HG03039 (cell line): Measurements from ENCODE around the gene EED.
"Not testable (repeated sequence)": the region's sequence is repeated elsewhere in the genome, so short reads cannot be mapped to it uniquely, and the experiment has no call there.

Source experiments
- ATAC-seq: cut with Tn5 transposase; IDR thresholded peaks from one replicate; pipeline ENCODE4 v1.9.1; 2021; ENCODE audit warnings: mild to moderate bottlenecking, moderate library complexity; ENCODE audit not compliant: unreplicated experiment

Gene EED

GRCh38 chr11:86289508-86290280 lies 45.1 kb downstream of the EED start:
- ATAC-seq: not testable (repeated sequence)

- no peak for ATAC-seq
Observed at GRCh38 chr11:86291466-86292262, 47.1 kb downstream of the EED start.

GRCh38 chr11:86292912-86293616 lies 48.5 kb downstream of the EED start:
- ATAC-seq: peak; percentile 71

- no peak for ATAC-seq
Observed at GRCh38 chr11:86294026-86294425, 49.5 kb downstream of the EED start.

- no peak for ATAC-seq
Observed at GRCh38 chr11:86301742-86302091, 57.2 kb downstream of the EED start.

GRCh38 chr11:86302092-86302793 lies 57.7 kb downstream of the EED start, which contains the start of gene HIKESHI:
Gene HIKESHI (plus strand): TSS chr11:86302240. CDS start chr11:86302449, 209 bp downstream.
- ATAC-seq: peak; percentile 98

GRCh38 chr11:86303257-86303656 lies 58.7 kb downstream of the EED start:
- no peak for ATAC-seq

GRCh38 chr11:86308710-86309109 lies 64.2 kb downstream of the EED start:
- ATAC-seq: not testable (repeated sequence)

GRCh38 chr11:86313793-86314192 lies 69.2 kb downstream of the EED start:
- no peak for ATAC-seq

GRCh38 chr11:86314636-86315035 lies 70.1 kb downstream of the EED start:
- ATAC-seq: no peak
